ENCODE results near the gene SLC18A2.

The SLC18A2 gene

GRCh38 chr10:117262903-117263293 lies 22.0 kb downstream of the SLC18A2 start:
- H4K20me1 ChIP-seq (ENCODE audit: insufficient read depth, low read length), result no peaks in the 10 kb centered on the region
- H3K79me2 ChIP-seq (ENCODE audit: low read length), result no peaks in the 10 kb centered on the region
- no peaks in the 10 kb centered on the region for H3K9me3 ChIP-seq (ENCODE audit: insufficient read depth, low read length)
- no peaks in the 10 kb centered on the region for H3K4me1 ChIP-seq (ENCODE audit: low read length)
- no peak overlapping the region for H3K9ac ChIP-seq (ENCODE audit: low read length)
- no peak overlapping the region for H3K27ac ChIP-seq (ENCODE audit: low read length)
- no peak overlapping the region for H3K4me3 ChIP-seq (ENCODE audit: low read length)
- TF ChIP-seq EZH2phosphoT487 (IDR thresholded peaks at IDR 0.05; ENCODE audit: low read depth), result no peak
- TF ChIP-seq CTCF (IDR thresholded peaks at IDR 0.05; ENCODE audit: low read depth, low read length), result no peak
- no peaks in the 10 kb centered on the region for H3K36me3 ChIP-seq (replicated peaks; ENCODE audit: low read depth, low read length)
- H3K4me2 ChIP-seq (ENCODE audit: low read length), result no peak overlapping the region
- H2AFZ ChIP-seq (ENCODE audit: low read depth, low read length), result no peak overlapping the region
- H3K27me3 ChIP-seq (ENCODE audit: low read depth, low read length), result no peaks in the 10 kb centered on the region; the same call in 1 of the 2 replicates

- Histone ChIP-seq H3K27ac (ENCODE audit: low read length) (no peak overlapping the region), H3K4me1 (ENCODE audit: low read length) (no peaks in the 10 kb centered on the region), H3K36me3 (replicated peaks; ENCODE audit: low read depth, low read length) (no peaks in the 10 kb centered on the region), H3K4me3 (ENCODE audit: low read length) (no peak overlapping the region), H3K4me2 (ENCODE audit: low read length) (no peak overlapping the region), H3K9me3 (ENCODE audit: insufficient read depth, low read length) (no peaks in the 10 kb centered on the region), H2AFZ (ENCODE audit: low read depth, low read length) (no peak overlapping the region), H3K9ac (ENCODE audit: low read length) (no peak overlapping the region), H4K20me1 (ENCODE audit: insufficient read depth, low read length) (no peaks in the 10 kb centered on the region), H3K79me2 (ENCODE audit: low read length) (no peaks in the 10 kb centered on the region), H3K27me3 (ENCODE audit: low read depth, low read length) (no peaks in the 10 kb centered on the region; the same call in 1 of the 2 replicates)
- TF ChIP-seq EZH2phosphoT487 (IDR thresholded peaks at IDR 0.05; ENCODE audit: low read depth) (no peak), CTCF (IDR thresholded peaks at IDR 0.05; ENCODE audit: low read depth, low read length) (no peak)
Measured at GRCh38 chr10:117264782-117265181, 23.9 kb downstream of the SLC18A2 start.

GRCh38 chr10:117266400-117266799 lies 25.5 kb downstream of the SLC18A2 start:
- Histone ChIP-seq H3K4me3 (ENCODE audit: low read length) (no peak overlapping the region), H3K36me3 (replicated peaks; ENCODE audit: low read depth, low read length) (no peaks in the 10 kb centered on the region), H3K79me2 (ENCODE audit: low read length) (no peaks in the 10 kb centered on the region), H3K9ac (ENCODE audit: low read length) (no peak overlapping the region), H4K20me1 (ENCODE audit: insufficient read depth, low read length) (no peaks in the 10 kb centered on the region), H3K27me3 (ENCODE audit: low read depth, low read length) (no peaks in the 10 kb centered on the region), H3K4me2 (ENCODE audit: low read length) (no peak overlapping the region), H3K4me1 (ENCODE audit: low read length) (no peaks in the 10 kb centered on the region), H3K27ac (ENCODE audit: low read length) (no peak overlapping the region), H3K9me3 (ENCODE audit: insufficient read depth, low read length) (no peaks in the 10 kb centered on the region), H2AFZ (ENCODE audit: low read depth, low read length) (no peak overlapping the region)
- TF ChIP-seq CTCF (IDR thresholded peaks at IDR 0.05; ENCODE audit: low read depth, low read length) (no peak), EZH2phosphoT487 (IDR thresholded peaks at IDR 0.05; ENCODE audit: low read depth) (no peak)

- no peak overlapping the region for H3K27ac ChIP-seq (ENCODE audit: low read length)
- no peaks in the 10 kb centered on the region for H3K4me1 ChIP-seq (ENCODE audit: low read length)
- H3K36me3 ChIP-seq (replicated peaks; ENCODE audit: low read depth, low read length), result no peaks in the 10 kb centered on the region
- H3K4me3 ChIP-seq (ENCODE audit: low read length), result no peak overlapping the region
- TF ChIP-seq CTCF (IDR thresholded peaks at IDR 0.05; ENCODE audit: low read depth, low read length), result no peak
- TF ChIP-seq EZH2phosphoT487 (IDR thresholded peaks at IDR 0.05; ENCODE audit: low read depth), result no peak
- no peak overlapping the region for H2AFZ ChIP-seq (ENCODE audit: low read depth, low read length)
- no peaks in the 10 kb centered on the region for H3K79me2 ChIP-seq (ENCODE audit: low read length)
- no peaks in the 10 kb centered on the region for H3K9me3 ChIP-seq (ENCODE audit: insufficient read depth, low read length)
- no peaks in the 10 kb centered on the region for H4K20me1 ChIP-seq (ENCODE audit: insufficient read depth, low read length)
- no peak overlapping the region for H3K4me2 ChIP-seq (ENCODE audit: low read length)
- H3K27me3 ChIP-seq (ENCODE audit: low read depth, low read length), result no peaks in the 10 kb centered on the region
- no peak overlapping the region for H3K9ac ChIP-seq (ENCODE audit: low read length)
Measured at GRCh38 chr10:117266812-117267211, 25.9 kb downstream of the SLC18A2 start.
